Measurements from ENCODE around the gene GRIPAP1. TPM values are rescaled to one million over a fixed set of nuclear protein-coding genes. Genes with fewer than 3 reads are reported as not detected.

The GRIPAP1 gene
- total RNA-seq, 2 experiments from 2014 or later, result 81.8 to 82.7 TPM

GRCh38 chrX:49029876-49030275 is 27.8 kb upstream of the GRIPAP1 start:
- ChIA-PET CTCF (interaction anchor here (0.6 kb wide), 1 partner anchor 1814 kb away, joined by 3 read pairs; no protein-coding TSS in a partner anchor), POLR2A (no interaction called here)
- no peak overlapping the region for H3K4me3 Mint-ChIP-seq
- H3K4me1 Mint-ChIP-seq (ENCODE audit: low read depth), result no peaks in the 10 kb centered on the region
- DNase-seq, result no peak
- no peaks in the 10 kb centered on the region for H3K9me3 Mint-ChIP-seq (ENCODE audit: insufficient read depth)
- H3K27ac Mint-ChIP-seq, result no peak overlapping the region
- peaks cover 14% of the 10 kb centered on the region for H3K36me3 Mint-ChIP-seq (ENCODE audit: low read depth)
- H3K27me3 Mint-ChIP-seq (ENCODE audit: low read depth), result no peaks in the 10 kb centered on the region
- ATAC-seq, result no peak

DNA sequence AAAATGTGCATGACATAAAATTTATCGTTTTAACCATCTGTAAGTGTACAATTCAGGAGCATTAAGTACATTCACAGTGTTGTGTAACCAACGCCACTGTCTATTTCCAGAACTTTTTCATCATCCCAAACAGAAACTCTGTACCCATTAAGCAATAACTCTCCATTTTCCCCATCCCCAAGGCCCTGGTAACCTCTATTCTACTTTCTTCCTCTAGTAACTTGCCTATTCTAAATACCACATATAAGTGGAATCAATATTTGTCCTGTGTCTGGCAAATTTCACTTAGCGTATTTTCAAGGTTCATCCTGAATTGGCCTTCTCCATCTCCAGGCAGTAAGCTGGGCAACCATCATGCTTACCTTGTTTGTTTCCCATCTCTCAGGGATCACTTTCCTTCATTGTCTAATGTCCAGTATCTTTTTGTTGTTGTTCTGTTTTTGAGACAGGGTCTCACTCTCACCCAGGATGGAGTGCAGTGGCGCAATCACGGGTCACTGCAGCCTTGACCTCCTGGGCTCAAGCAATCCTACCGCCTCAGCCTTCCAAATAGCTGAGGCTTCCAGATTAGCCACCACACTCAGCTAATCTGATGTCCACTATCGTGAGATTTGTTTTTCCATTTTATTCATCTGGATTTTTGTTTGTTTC is 17.7 kb upstream of the GRIPAP1 start:
- no peak for ATAC-seq
- H3K4me3 Mint-ChIP-seq, result no peak overlapping the region
- POLR2A ChIA-PET, result no interaction called here
- CTCF ChIA-PET, result no interaction called here
- H3K9me3 Mint-ChIP-seq (ENCODE audit: insufficient read depth), result no peaks in the 10 kb centered on the region
- H3K4me1 Mint-ChIP-seq (ENCODE audit: low read depth), result no peaks in the 10 kb centered on the region
- H3K27ac Mint-ChIP-seq, result no peak overlapping the region
- H3K27me3 Mint-ChIP-seq (ENCODE audit: low read depth), result no peaks in the 10 kb centered on the region
- H3K36me3 Mint-ChIP-seq (ENCODE audit: low read depth), result peaks cover 5% of the 10 kb centered on the region
- no peak for DNase-seq

GRCh38 chrX:49019050-49019449 is 17.0 kb upstream of the GRIPAP1 start:
- Mint-ChIP-seq H3K4me1 (ENCODE audit: low read depth) (no peaks in the 10 kb centered on the region), H3K9me3 (ENCODE audit: insufficient read depth) (no peaks in the 10 kb centered on the region), H3K27me3 (ENCODE audit: low read depth) (no peaks in the 10 kb centered on the region), H3K36me3 (ENCODE audit: low read depth) (no peaks in the 10 kb centered on the region), H3K27ac (no peak overlapping the region), H3K4me3 (no peak overlapping the region)
- ATAC-seq (no peak), DNase-seq (no peak)
- ChIA-PET CTCF (no interaction called here), POLR2A (interaction anchor here (0.6 kb wide), 1 partner anchor 19 kb away, joined by 3 read pairs; no protein-coding TSS in a partner anchor)

- ChIA-PET POLR2A (no interaction called here), CTCF (no interaction called here)
- peaks cover 21% of the 10 kb centered on the region for H3K36me3 Mint-ChIP-seq (ENCODE audit: low read depth)
- no peak for DNase-seq
- no peaks in the 10 kb centered on the region for H3K27me3 Mint-ChIP-seq (ENCODE audit: low read depth)
- H3K27ac Mint-ChIP-seq, result no peak overlapping the region
- ATAC-seq, result no peak
- no peaks in the 10 kb centered on the region for H3K9me3 Mint-ChIP-seq (ENCODE audit: insufficient read depth)
- H3K4me1 Mint-ChIP-seq (ENCODE audit: low read depth), result peaks cover 18% of the 10 kb centered on the region
- peak overlapping the region; percentile 55 for H3K4me3 Mint-ChIP-seq
Measured at GRCh38 chrX:49003696-49004095, 1.6 kb upstream of the GRIPAP1 start.

DNA sequence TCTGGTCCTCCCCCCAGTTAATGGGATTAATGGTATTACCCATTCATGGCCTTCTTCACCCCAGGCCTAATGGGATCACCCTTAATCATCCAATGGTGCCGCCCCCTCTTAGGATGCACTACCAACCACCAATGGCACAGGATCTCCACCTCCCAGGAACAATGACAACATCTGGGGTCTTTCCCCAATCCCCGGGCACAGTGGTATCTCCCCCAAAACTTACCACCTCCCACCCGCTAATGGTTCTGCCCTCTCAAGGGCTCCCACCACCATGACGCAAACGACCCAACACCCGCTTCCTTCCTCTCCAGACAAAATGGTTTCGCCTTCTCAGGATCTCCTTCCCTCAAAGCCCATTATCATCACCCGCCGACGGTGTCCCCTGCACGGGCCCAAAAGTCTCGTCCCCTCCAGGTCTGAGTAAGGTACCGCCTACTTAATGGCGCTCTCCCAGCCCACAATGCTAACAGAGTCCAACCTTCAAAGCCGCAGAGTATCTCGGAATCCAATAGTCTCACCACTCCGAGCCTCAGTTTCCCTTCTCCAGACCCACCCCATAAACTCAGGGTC is 458 bp downstream of the GRIPAP1 start:
- Mint-ChIP-seq H3K27ac (peak overlapping the region; percentile 97), H3K4me1 (ENCODE audit: low read depth) (peaks cover 33% of the 10 kb centered on the region), H3K36me3 (ENCODE audit: low read depth) (peaks cover 40% of the 10 kb centered on the region), H3K9me3 (ENCODE audit: insufficient read depth) (no peaks in the 10 kb centered on the region), H3K27me3 (ENCODE audit: low read depth) (no peaks in the 10 kb centered on the region), H3K4me3 (peak overlapping the region; percentile 94)
- ChIA-PET POLR2A (interaction anchor here (0.6 to 1.9 kb wide), 9 partner anchors 8 to 169 kb away, joined by 3 to 10 read pairs (median 3); partner anchors contain the start of gene TFE3), CTCF (interaction anchor here (1.3 kb wide), 1 partner anchor 43 kb away, joined by 5 read pairs; no protein-coding TSS in a partner anchor)
- DNase-seq (peak; percentile 63), ATAC-seq (peak; percentile 59)

GRCh38 chrX:49000636-49001035 is 1.4 kb downstream of the GRIPAP1 start:
- Mint-ChIP-seq H3K27me3 (ENCODE audit: low read depth) (no peaks in the 10 kb centered on the region), H3K4me1 (ENCODE audit: low read depth) (peaks cover 33% of the 10 kb centered on the region), H3K9me3 (ENCODE audit: insufficient read depth) (no peaks in the 10 kb centered on the region), H3K36me3 (ENCODE audit: low read depth) (peaks cover 43% of the 10 kb centered on the region), H3K27ac (no peak overlapping the region), H3K4me3 (peak overlapping the region; percentile 94)
- ChIA-PET CTCF (no interaction called here), POLR2A (no interaction called here)
- DNase-seq (no peak), ATAC-seq (no peak)

DNA sequence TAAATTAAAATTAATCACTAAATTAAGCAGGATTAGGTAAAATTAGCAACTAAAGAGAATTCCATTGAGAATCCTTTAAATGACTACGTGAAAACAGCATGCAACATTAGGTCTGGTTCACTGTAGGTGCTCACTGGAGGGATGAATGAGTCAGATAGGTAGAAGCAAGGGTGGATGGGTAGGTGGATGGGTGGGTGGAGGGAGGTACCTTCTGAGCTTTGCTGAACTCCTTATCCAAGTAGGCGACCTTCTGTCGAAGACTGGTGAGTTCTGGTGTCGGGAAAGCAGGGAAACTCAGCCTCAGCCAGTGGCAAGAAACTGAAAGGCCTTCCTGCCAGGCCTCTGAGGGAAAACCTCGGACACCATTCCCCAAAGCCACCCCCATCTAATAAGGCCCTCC is 3.0 kb downstream of the GRIPAP1 start:
- H3K27ac Mint-ChIP-seq, result no peak overlapping the region
- ATAC-seq (no peak), DNase-seq (no peak)
- ChIA-PET CTCF (no interaction called here), POLR2A (no interaction called here)
- no peaks in the 10 kb centered on the region for H3K27me3 Mint-ChIP-seq (ENCODE audit: low read depth)
- H3K4me1 Mint-ChIP-seq (ENCODE audit: low read depth), result peaks cover 33% of the 10 kb centered on the region
- H3K36me3 Mint-ChIP-seq (ENCODE audit: low read depth), result peaks cover 53% of the 10 kb centered on the region
- no peaks in the 10 kb centered on the region for H3K9me3 Mint-ChIP-seq (ENCODE audit: insufficient read depth)
- no peak overlapping the region for H3K4me3 Mint-ChIP-seq

GRCh38 chrX:48998391-48998790 is 3.7 kb downstream of the GRIPAP1 start:
- no peaks in the 10 kb centered on the region for H3K27me3 Mint-ChIP-seq (ENCODE audit: low read depth)
- ATAC-seq, result no peak
- H3K4me3 Mint-ChIP-seq, result no peak overlapping the region
- peaks cover 58% of the 10 kb centered on the region for H3K36me3 Mint-ChIP-seq (ENCODE audit: low read depth)
- no peak overlapping the region for H3K27ac Mint-ChIP-seq
- ChIA-PET CTCF (no interaction called here), POLR2A (no interaction called here)
- peaks cover 30% of the 10 kb centered on the region for H3K4me1 Mint-ChIP-seq (ENCODE audit: low read depth)
- H3K9me3 Mint-ChIP-seq (ENCODE audit: insufficient read depth), result no peaks in the 10 kb centered on the region
- no peak for DNase-seq

DNA sequence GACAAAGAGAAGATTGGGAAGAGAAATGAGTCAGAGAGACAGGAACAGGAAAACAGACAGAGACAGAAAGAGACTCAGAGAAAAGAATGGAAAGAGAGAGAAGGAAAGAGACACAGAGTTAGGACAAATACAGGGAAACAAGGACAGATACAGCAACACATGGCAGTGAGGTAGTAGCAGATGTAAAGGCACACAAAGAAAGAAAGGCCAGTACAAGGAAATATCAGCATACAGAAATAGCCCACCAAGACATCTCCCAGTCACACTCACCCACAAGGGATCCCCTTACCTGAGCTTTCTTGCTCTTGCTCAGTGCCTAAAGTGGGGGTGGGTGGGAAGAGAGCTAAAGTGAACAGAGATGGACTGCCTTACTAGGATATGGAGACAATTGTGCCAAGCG is 4.2 kb downstream of the GRIPAP1 start:
- DNase-seq (no peak), ATAC-seq (no peak)
- Mint-ChIP-seq H3K4me3 (no peak overlapping the region), H3K27ac (no peak overlapping the region), H3K27me3 (ENCODE audit: low read depth) (no peaks in the 10 kb centered on the region), H3K36me3 (ENCODE audit: low read depth) (peaks cover 62% of the 10 kb centered on the region), H3K9me3 (ENCODE audit: insufficient read depth) (no peaks in the 10 kb centered on the region), H3K4me1 (ENCODE audit: low read depth) (peaks cover 30% of the 10 kb centered on the region)
- CTCF ChIA-PET, result no interaction called here
- POLR2A ChIA-PET, result no interaction called here

DNA sequence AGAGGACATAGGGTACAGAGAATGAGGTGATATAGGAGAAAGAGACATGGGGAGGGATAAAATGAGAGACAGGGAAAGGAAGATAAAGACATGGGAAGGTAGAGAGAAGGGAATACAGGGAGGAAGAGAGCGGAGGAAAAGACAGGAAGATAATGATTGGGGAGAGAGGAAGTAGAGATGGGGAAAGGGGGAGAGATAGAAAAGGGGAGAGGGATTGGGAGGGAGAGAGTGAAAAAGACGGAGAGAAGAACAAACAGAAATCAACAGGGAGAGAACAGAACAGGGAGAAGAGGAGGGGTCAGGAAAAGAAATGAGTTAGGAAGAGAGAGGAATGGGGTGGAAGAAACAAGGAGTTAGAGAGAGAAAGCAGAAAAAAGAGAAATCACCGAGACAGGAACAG is 4.6 kb downstream of the GRIPAP1 start:
- ChIA-PET CTCF (no interaction called here), POLR2A (no interaction called here)
- Mint-ChIP-seq H3K27me3 (ENCODE audit: low read depth) (no peaks in the 10 kb centered on the region), H3K27ac (no peak overlapping the region), H3K36me3 (ENCODE audit: low read depth) (peaks cover 65% of the 10 kb centered on the region), H3K4me1 (ENCODE audit: low read depth) (peaks cover 30% of the 10 kb centered on the region), H3K9me3 (ENCODE audit: insufficient read depth) (no peaks in the 10 kb centered on the region), H3K4me3 (no peak overlapping the region)
- DNase-seq (no peak), ATAC-seq (no peak)

DNA sequence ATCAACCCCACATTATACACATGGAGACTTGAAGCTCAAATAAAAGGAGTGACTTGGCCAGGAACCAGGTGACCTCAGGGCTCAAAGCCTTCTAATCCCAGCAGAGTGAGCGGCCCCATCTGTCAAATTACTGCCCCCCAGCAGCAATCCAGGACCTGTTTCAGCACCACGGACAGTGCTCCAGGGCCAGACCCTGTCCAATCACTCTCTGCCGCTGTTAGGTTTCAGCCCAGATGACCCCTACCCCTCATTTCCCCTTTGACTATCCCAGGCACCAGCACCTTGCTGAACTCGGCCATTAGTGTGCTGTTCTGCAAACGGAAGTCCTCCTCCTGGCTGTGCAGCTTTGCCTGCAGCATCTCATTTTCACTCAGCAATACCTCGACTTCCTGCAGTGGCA is 5.1 kb downstream of the GRIPAP1 start:
- H3K4me1 Mint-ChIP-seq (ENCODE audit: low read depth), result peaks cover 30% of the 10 kb centered on the region
- H3K4me3 Mint-ChIP-seq, result no peak overlapping the region
- peaks cover 67% of the 10 kb centered on the region for H3K36me3 Mint-ChIP-seq (ENCODE audit: low read depth)
- DNase-seq (peak; percentile 26), ATAC-seq (no peak)
- POLR2A ChIA-PET, result no interaction called here
- H3K27ac Mint-ChIP-seq, result no peak overlapping the region
- CTCF ChIA-PET, result no interaction called here
- no peaks in the 10 kb centered on the region for H3K27me3 Mint-ChIP-seq (ENCODE audit: low read depth)
- H3K9me3 Mint-ChIP-seq (ENCODE audit: insufficient read depth), result no peaks in the 10 kb centered on the region

GRCh38 chrX:48992341-48992740 is 9.7 kb downstream of the GRIPAP1 start:
- H3K36me3 Mint-ChIP-seq (ENCODE audit: low read depth), result peaks cover 56% of the 10 kb centered on the region
- no peaks in the 10 kb centered on the region for H3K27me3 Mint-ChIP-seq (ENCODE audit: low read depth)
- POLR2A ChIA-PET, result interaction anchor here (0.8 kb wide), 1 partner anchor 10 kb away, joined by 3 read pairs; the partner anchor contains the start of gene GRIPAP1
- no peak overlapping the region for H3K4me3 Mint-ChIP-seq
- H3K27ac Mint-ChIP-seq, result no peak overlapping the region
- H3K9me3 Mint-ChIP-seq (ENCODE audit: insufficient read depth), result no peaks in the 10 kb centered on the region
- H3K4me1 Mint-ChIP-seq (ENCODE audit: low read depth), result peaks cover 4% of the 10 kb centered on the region
- CTCF ChIA-PET, result interaction anchor here (1.4 kb wide), 1 partner anchor 19 kb away, joined by 3 read pairs; no protein-coding TSS in a partner anchor
- DNase-seq, result no peak
- ATAC-seq, result no peak
